Neuronal stem cell (in vitro differentiated cells): ENCODE data around the gene DZIP1.

ENCODE experiments used
- DNase-seq: peaks from one replicate; pipeline ENCODE4 v3.0.0-alpha.2; 2013; ENCODE audit warnings: low spot score
- H2AFZ ChIP-seq: one replicate; pipeline ENCODE4 v1.6.1; 2013; ENCODE audit warnings: mild to moderate bottlenecking, low read length, inconsistent platforms
- H2AK5ac ChIP-seq: 2 replicates; pipeline ENCODE4 v1.6.1; 2013; ENCODE audit warnings: low read depth, mild to moderate bottlenecking, inconsistent platforms, low read length, moderate library complexity, mixed read lengths
- H2BK120ac ChIP-seq: 2 replicates; pipeline ENCODE4 v1.6.1; 2013; ENCODE audit warnings: low read depth, mild to moderate bottlenecking, inconsistent platforms, low read length, moderate library complexity, mixed read lengths
- H2BK12ac ChIP-seq: one replicate; pipeline ENCODE4 v1.6.1; 2013; ENCODE audit warnings: low read length, inconsistent platforms
- H2BK15ac ChIP-seq: 2 replicates; pipeline ENCODE4 v1.6.1; 2013; ENCODE audit warnings: mild to moderate bottlenecking, low read length, inconsistent platforms, mixed read lengths
- H2BK5ac ChIP-seq: one replicate; pipeline ENCODE4 v1.6.1; 2013; ENCODE audit warnings: inconsistent platforms, mild to moderate bottlenecking, low read length, moderate library complexity
- H3K14ac ChIP-seq: one replicate; pipeline ENCODE4 v1.6.1; 2013; ENCODE audit warnings: low read length, inconsistent platforms
- H3K18ac ChIP-seq: 2 replicates; pipeline ENCODE4 v1.6.1; 2013; ENCODE audit warnings: low read length, inconsistent platforms
- H3K23ac ChIP-seq: 2 replicates; pipeline ENCODE4 v1.6.1; 2013; ENCODE audit warnings: low read depth, mild to moderate bottlenecking, mixed read lengths, low read length, inconsistent platforms; ENCODE audit not compliant: poor library complexity
- H3K27ac ChIP-seq: replicated peaks from 3 replicates; pipeline ENCODE4 v1.5.1; 2013; ENCODE audit warnings: low read length, inconsistent platforms
- H3K27me3 ChIP-seq, 3 experiments: 2 replicates each; pipeline ENCODE4 v1.6.1; 2013; ENCODE audit warnings: low read length in 3 of 3, mild to moderate bottlenecking in 2 of 3, inconsistent platforms in 1 of 3, low read depth in 1 of 3, mixed read lengths in 1 of 3, moderate library complexity in 1 of 3; ENCODE audit not compliant: control insufficient read depth in 3 of 3, insufficient read depth in 3 of 3
- H3K36me3 ChIP-seq, 2 donors: replicated peaks in 1 of 2; 2 replicates each; pipeline ENCODE4 v1.6.1; 2013; ENCODE audit warnings: low read length in 2 of 2; ENCODE audit not compliant: control insufficient read depth in 2 of 2, insufficient read depth in 2 of 2
- H3K4ac ChIP-seq: 2 replicates; pipeline ENCODE4 v1.6.1; 2013; ENCODE audit warnings: inconsistent platforms, mild to moderate bottlenecking, low read length, moderate library complexity
- H3K4me1 ChIP-seq, 2 donors: 1 replicate in 1 of 2; 2 replicates in 1 of 2; pipeline ENCODE4 v1.6.1; 2013; ENCODE audit warnings: low read length in 2 of 2, low read depth in 1 of 2; ENCODE audit not compliant: control insufficient read depth in 2 of 2, insufficient read depth in 1 of 2
- H3K4me2 ChIP-seq: one replicate; pipeline ENCODE4 v1.6.1; 2013; ENCODE audit warnings: mild to moderate bottlenecking, low read length, inconsistent platforms; ENCODE audit not compliant: insufficient read depth, poor library complexity, severe bottlenecking
- H3K4me3 ChIP-seq, 2 donors: 2 replicates each; pipeline ENCODE4 v1.5.1; 2013; ENCODE audit warnings: low read length in 2 of 2, mild to moderate bottlenecking in 2 of 2, inconsistent platforms in 1 of 2, moderate library complexity in 1 of 2
- H3K79me1 ChIP-seq: one replicate; pipeline ENCODE4 v1.6.1; 2013; ENCODE audit warnings: low read depth, mild to moderate bottlenecking, inconsistent platforms, low read length, moderate library complexity
- H3K9ac ChIP-seq: one replicate; pipeline ENCODE4 v1.6.1; 2013; ENCODE audit warnings: mild to moderate bottlenecking, low read depth, low read length, inconsistent platforms; ENCODE audit not compliant: poor library complexity
- H3K9me3 ChIP-seq, 2 donors: replicated peaks in 1 of 2; 2 replicates each; pipeline versions ENCODE3 to v1.6.1; 2013; ENCODE audit warnings: low read length in 2 of 2, mild to moderate bottlenecking in 2 of 2, inconsistent platforms in 1 of 2, low read depth in 1 of 2, mixed read lengths in 1 of 2, moderate library complexity in 1 of 2; ENCODE audit not compliant: control insufficient read depth in 2 of 2, insufficient read depth in 1 of 2
- H4K8ac ChIP-seq: one replicate; pipeline ENCODE4 v1.6.1; 2013; ENCODE audit warnings: low read depth, mild to moderate bottlenecking, inconsistent platforms, low read length, moderate library complexity
- H4K91ac ChIP-seq: one replicate; pipeline ENCODE4 v1.6.1; 2013; ENCODE audit warnings: low read length, low read depth, mild to moderate bottlenecking, inconsistent platforms; ENCODE audit not compliant: poor library complexity
- WGBS, 2 donors: extraction: QIAGEN DNeasy Blood & Tissue Kit; methylation state at CpG; one replicate each; pipeline ENCODE4 v1.1.7; 2013; ENCODE audit warnings: missing lambda C conversion rate in 2 of 2, mixed read lengths in 1 of 2; ENCODE audit not compliant: insufficient read length in 2 of 2, insufficient replicate concordance in 1 of 2; ENCODE audit errors: extremely low coverage in 2 of 2; 5-methylcytosine and 5-hydroxymethylcytosine counted together

DZIP1 gene

DNA sequence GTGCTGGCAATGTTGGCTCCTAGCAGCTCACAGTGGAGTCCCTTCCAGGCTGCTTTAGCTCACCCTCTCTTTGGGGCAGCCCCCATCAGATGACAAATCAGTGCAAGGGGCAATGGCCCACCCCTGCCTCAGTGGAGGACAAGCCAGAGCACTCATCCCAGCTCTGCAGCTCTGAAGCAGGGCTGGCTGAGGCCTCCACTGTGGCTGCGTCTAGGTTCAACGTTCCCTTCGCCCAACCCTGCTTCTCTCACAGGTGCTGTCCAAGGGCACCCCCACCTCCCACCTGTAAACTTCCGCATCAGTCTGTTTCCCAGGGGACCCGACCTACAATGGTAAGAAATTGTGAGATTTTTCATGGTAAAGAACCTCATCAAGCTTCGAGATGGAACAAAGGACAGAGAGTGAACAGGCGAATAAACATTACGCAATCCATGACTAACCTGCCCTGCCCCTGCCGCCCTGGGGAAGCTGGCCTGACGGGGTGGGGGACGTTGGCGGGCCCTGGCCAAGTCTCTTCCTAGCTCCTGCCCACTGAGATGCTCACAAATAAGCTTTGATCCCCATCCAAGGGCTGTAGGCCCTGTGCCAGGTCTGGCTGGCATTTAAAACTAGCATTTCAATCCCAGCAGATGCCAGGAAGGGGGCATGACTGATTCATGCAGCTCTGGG is 40.5 kb downstream of the DZIP1 start:
- Histone ChIP-seq H3K23ac (no peak overlapping the region), H3K4me3 (no peak overlapping the region)
- WGBS, 2 donors, result no CpG with 5 or more reads among the region's 12 CpGs

DNA sequence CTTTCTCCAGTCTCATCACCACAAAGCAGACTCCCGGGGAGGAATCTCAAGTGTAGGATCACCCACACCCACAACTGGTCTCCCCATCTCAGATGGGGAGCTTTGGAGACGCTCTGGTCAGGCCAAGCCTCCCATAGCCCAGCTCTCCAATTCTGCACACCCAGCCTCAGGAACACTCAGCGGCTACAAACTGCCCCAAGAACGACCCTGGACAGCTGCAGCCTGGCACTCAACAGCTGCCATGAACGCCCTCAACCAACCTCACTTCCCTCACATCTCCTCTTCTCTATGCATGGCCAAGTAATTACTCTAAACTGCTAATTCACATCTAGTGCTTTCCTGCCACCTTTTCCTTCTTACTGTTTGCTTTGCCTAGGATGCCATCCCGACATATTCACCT is 42.6 kb downstream of the DZIP1 start:
- H3K9me3 ChIP-seq, result no peaks in the 10 kb centered on the region
- no peaks in the 10 kb centered on the region for H3K4me1 ChIP-seq
- H2AK5ac ChIP-seq, result no peak overlapping the region
- H3K4ac ChIP-seq, result no peak overlapping the region
- H3K4me2 ChIP-seq, result no peak overlapping the region
- H3K18ac ChIP-seq, result no peak overlapping the region
- H2BK12ac ChIP-seq, result no peak overlapping the region
- no peak overlapping the region for H2AFZ ChIP-seq
- no peak overlapping the region for H3K14ac ChIP-seq
- no peak overlapping the region for H2BK120ac ChIP-seq
- no peak overlapping the region for H3K4me3 ChIP-seq
- H3K27ac ChIP-seq, result no peak overlapping the region
- no peak overlapping the region for H3K9ac ChIP-seq
- no peak for DNase-seq
- H2BK15ac ChIP-seq, result no peak overlapping the region
- H3K36me3 ChIP-seq, result peaks cover 25 to 97% of the 10 kb centered on the region in 2 donors
- no peak overlapping the region for H3K23ac ChIP-seq
- H4K91ac ChIP-seq, result no peak overlapping the region
- WGBS, 2 donors, result no CpG with 5 or more reads among the region's 6 CpGs
- H3K79me1 ChIP-seq, result peaks cover under 1% of the 10 kb centered on the region
- H3K27me3 ChIP-seq, result no peaks in the 10 kb centered on the region
- H4K8ac ChIP-seq, result no peak overlapping the region
- H2BK5ac ChIP-seq, result no peak overlapping the region

More for the DNA sequence above, 40.5 kb downstream of the DZIP1 start:
- no peak overlapping the region for H2BK12ac ChIP-seq
- no peaks in the 10 kb centered on the region for H3K27me3 ChIP-seq
- H2BK5ac ChIP-seq, result no peak overlapping the region
- no peak overlapping the region for H3K4me2 ChIP-seq
- no peak overlapping the region for H4K91ac ChIP-seq
- H2BK15ac ChIP-seq, result no peak overlapping the region
- H3K14ac ChIP-seq, result peak overlapping the region; percentile 57
- no peak overlapping the region for H3K9ac ChIP-seq
- H3K9me3 ChIP-seq, result no peaks in the 10 kb centered on the region
- no peak overlapping the region for H3K4ac ChIP-seq
- no peak overlapping the region for H3K18ac ChIP-seq
- H3K27ac ChIP-seq, result no peak overlapping the region
- H2BK120ac ChIP-seq, result no peak overlapping the region
- H2AK5ac ChIP-seq, result no peak overlapping the region
- peaks cover 29 to 95% of the 10 kb centered on the region in 2 donors for H3K36me3 ChIP-seq
- H4K8ac ChIP-seq, result no peak overlapping the region
- DNase-seq, result no peak
- H2AFZ ChIP-seq, result no peak overlapping the region
- H3K79me1 ChIP-seq, result no peaks in the 10 kb centered on the region
- H3K4me1 ChIP-seq, result no peaks in the 10 kb centered on the region

DNA sequence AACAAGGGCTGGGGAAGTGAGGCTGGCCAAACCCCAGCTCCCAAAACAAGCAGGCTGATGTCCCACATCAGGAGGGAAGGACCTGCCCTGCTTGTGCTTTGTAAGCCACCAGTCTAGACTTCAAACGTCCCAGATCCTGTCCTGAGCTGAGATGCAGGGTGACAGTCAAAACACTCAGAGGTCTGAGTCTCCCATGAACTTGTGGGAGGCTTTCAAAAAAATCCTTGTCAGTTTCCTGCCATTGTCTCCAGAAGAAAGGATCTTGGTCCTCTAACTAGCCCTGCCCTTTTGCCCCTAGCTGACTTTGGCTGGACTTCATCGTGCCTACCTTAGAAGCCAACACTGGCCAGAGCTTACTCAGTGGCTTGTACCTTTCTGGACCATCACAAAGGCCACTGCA is 43.3 kb downstream of the DZIP1 start:
- H3K27me3 ChIP-seq, result no peaks in the 10 kb centered on the region
- H4K91ac ChIP-seq, result no peak overlapping the region
- no peak for DNase-seq
- peaks cover 2% of the 10 kb centered on the region for H3K79me1 ChIP-seq
- no peak overlapping the region for H2BK5ac ChIP-seq
- H2BK120ac ChIP-seq, result no peak overlapping the region
- H3K4me2 ChIP-seq, result no peak overlapping the region
- no peak overlapping the region for H2BK15ac ChIP-seq
- H3K9ac ChIP-seq, result no peak overlapping the region
- H2AK5ac ChIP-seq, result no peak overlapping the region
- H3K14ac ChIP-seq, result no peak overlapping the region
- H3K23ac ChIP-seq, result no peak overlapping the region
- no peaks in the 10 kb centered on the region for H3K9me3 ChIP-seq
- no peaks in the 10 kb centered on the region for H3K4me1 ChIP-seq
- no peak overlapping the region for H3K18ac ChIP-seq
- no peak overlapping the region for H3K4ac ChIP-seq
- no CpG with 5 or more reads among the region's 2 CpGs for WGBS, 2 donors
- H2AFZ ChIP-seq, result no peak overlapping the region
- H3K27ac ChIP-seq, result no peak overlapping the region
- H2BK12ac ChIP-seq, result no peak overlapping the region
- peaks cover 25 to 96% of the 10 kb centered on the region in 2 donors for H3K36me3 ChIP-seq
- H3K4me3 ChIP-seq, result no peak overlapping the region
- no peak overlapping the region for H4K8ac ChIP-seq

DNA sequence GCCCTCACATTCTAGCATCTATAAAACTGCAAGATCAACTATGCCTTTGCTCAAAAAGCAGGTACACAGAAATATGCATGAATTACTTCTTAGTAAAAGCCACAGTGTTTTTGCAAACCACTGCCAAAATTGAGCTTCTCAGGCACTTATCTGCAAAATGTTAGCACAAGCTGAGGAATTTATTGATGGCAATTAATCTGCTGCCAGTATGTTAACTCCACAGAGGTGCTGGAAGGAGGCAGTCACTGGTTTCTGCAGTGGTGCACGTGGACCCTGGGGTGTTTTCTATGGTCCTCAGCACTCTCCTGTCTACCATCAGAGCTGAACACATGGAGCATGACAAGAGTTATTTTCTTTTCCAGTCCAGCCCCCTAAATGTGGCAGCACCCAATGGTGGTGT is 47.8 kb downstream of the DZIP1 start:
- Histone ChIP-seq H3K4me3 (no peak overlapping the region), H3K23ac (no peak overlapping the region), H4K91ac (no peak overlapping the region), H2AFZ (no peak overlapping the region), H3K36me3 (peaks cover 12 to 84% of the 10 kb centered on the region in 2 donors), H4K8ac (no peak overlapping the region), H3K4ac (no peak overlapping the region), H3K14ac (no peak overlapping the region), H3K4me1 (no peaks in the 10 kb centered on the region), H3K27ac (no peak overlapping the region), H3K9ac (no peak overlapping the region), H2AK5ac (no peak overlapping the region), H2BK120ac (no peak overlapping the region), H2BK12ac (no peak overlapping the region), H3K18ac (no peak overlapping the region), H2BK5ac (no peak overlapping the region), H3K27me3 (no peaks in the 10 kb centered on the region), H2BK15ac (no peak overlapping the region), H3K9me3 (no peaks in the 10 kb centered on the region), H3K79me1 (peaks cover 2% of the 10 kb centered on the region), H3K4me2 (no peak overlapping the region)
- no peak for DNase-seq
- no CpG with 5 or more reads among the region's 1 CpG for WGBS, 2 donors
